H9 (cell line): Measurements from ENCODE around the gene CTH. TPM values are rescaled to one million over a fixed set of nuclear protein-coding genes. Genes with fewer than 3 reads are reported as not detected.

ENCODE experiments used
- DNase-seq: peaks from one replicate; pipeline ENCODE4 v3.0.0-alpha.2; 2017
- H2AFZ ChIP-seq: one replicate; pipeline ENCODE4 v1.6.1; 2013; ENCODE audit warnings: mild to moderate bottlenecking, low read length, control low read depth, moderate library complexity
- H2AK5ac ChIP-seq: 2 replicates; pipeline ENCODE4 v1.6.1; 2013; ENCODE audit warnings: low read length, control low read depth, mixed read lengths; ENCODE audit not compliant: insufficient read length
- H2BK120ac ChIP-seq: one replicate; pipeline ENCODE4 v1.6.1; 2013; ENCODE audit warnings: low read depth, mild to moderate bottlenecking, low read length, control low read depth, inconsistent platforms; ENCODE audit not compliant: poor library complexity, severe bottlenecking
- H2BK12ac ChIP-seq: 2 replicates; pipeline ENCODE4 v1.6.1; 2013; ENCODE audit warnings: low read length, control low read depth, mixed read lengths, low read depth; ENCODE audit not compliant: insufficient read length
- H2BK15ac ChIP-seq: 2 replicates; pipeline ENCODE4 v1.6.1; 2013; ENCODE audit warnings: low read depth, low read length, control low read depth
- H2BK20ac ChIP-seq: one replicate; pipeline ENCODE4 v1.6.1; 2013; ENCODE audit warnings: low read depth, mild to moderate bottlenecking, low read length, control low read depth, inconsistent platforms; ENCODE audit not compliant: poor library complexity, severe bottlenecking
- H2BK5ac ChIP-seq: 2 replicates; pipeline ENCODE4 v1.6.1; 2013; ENCODE audit warnings: low read length, control low read depth, mixed read lengths; ENCODE audit not compliant: insufficient read length
- H3K14ac ChIP-seq: 2 replicates; pipeline ENCODE4 v1.6.1; 2013; ENCODE audit warnings: low read length, control low read depth; ENCODE audit not compliant: insufficient read depth
- H3K18ac ChIP-seq: 2 replicates; pipeline ENCODE4 v1.6.1; 2013; ENCODE audit warnings: low read depth, mild to moderate bottlenecking, mixed read lengths, low read length, control low read depth; ENCODE audit not compliant: insufficient read length
- H3K23ac ChIP-seq: 2 replicates; pipeline ENCODE4 v1.6.1; 2013; ENCODE audit warnings: low read length, control low read depth, mixed read lengths, low read depth; ENCODE audit not compliant: insufficient read length
- H3K23me2 ChIP-seq: 2 replicates; pipeline ENCODE4 v1.6.1; 2013; ENCODE audit warnings: low read depth, mild to moderate bottlenecking, mixed read lengths, low read length, control low read depth; ENCODE audit not compliant: insufficient read length, poor library complexity, severe bottlenecking
- H3K27ac ChIP-seq: 2 replicates; pipeline ENCODE4 v1.5.1; 2013; ENCODE audit warnings: low read length, control low read depth, mixed read lengths, low read depth; ENCODE audit not compliant: insufficient read length
- H3K27me3 ChIP-seq: 2 replicates; pipeline ENCODE4 v1.6.1; 2013; ENCODE audit warnings: low read length, control low read depth, inconsistent platforms; ENCODE audit not compliant: insufficient read depth
- H3K4ac ChIP-seq: 2 replicates; pipeline ENCODE4 v1.6.1; 2013; ENCODE audit warnings: low read depth, mild to moderate bottlenecking, control low read depth, inconsistent platforms, low read length, moderate library complexity
- H3K4me1 ChIP-seq: 2 replicates; pipeline ENCODE4 v1.6.1; 2013; ENCODE audit warnings: low read length, control low read depth, inconsistent platforms; ENCODE audit not compliant: insufficient read depth
- H3K4me2 ChIP-seq: 2 replicates; pipeline ENCODE4 v1.6.1; 2013; ENCODE audit warnings: low read length, control low read depth, mixed read lengths; ENCODE audit not compliant: insufficient read length, insufficient read depth
- H3K56ac ChIP-seq: 2 replicates; pipeline ENCODE4 v1.6.1; 2013; ENCODE audit warnings: low read depth, mild to moderate bottlenecking, mixed read lengths, low read length, control low read depth; ENCODE audit not compliant: insufficient read length
- H3K79me1 ChIP-seq: 2 replicates; pipeline ENCODE4 v1.6.1; 2013; ENCODE audit warnings: low read depth, mild to moderate bottlenecking, moderate library complexity, low read length, control low read depth, inconsistent platforms; ENCODE audit not compliant: insufficient read depth, poor library complexity, severe bottlenecking
- H3K79me2 ChIP-seq: 2 replicates; pipeline ENCODE4 v1.6.1; 2013; ENCODE audit warnings: low read length, control low read depth, inconsistent platforms; ENCODE audit not compliant: insufficient read depth
- H3K9ac ChIP-seq: 2 replicates; pipeline ENCODE4 v1.6.1; 2013; ENCODE audit warnings: low read length, control low read depth, mixed read lengths; ENCODE audit not compliant: insufficient read length; ENCODE audit errors: extremely low read depth
- H3K9me3 ChIP-seq: one replicate; pipeline ENCODE4 v1.6.1; 2013; ENCODE audit warnings: low read depth, low read length, inconsistent platforms; ENCODE audit not compliant: control insufficient read depth
- H3T11ph ChIP-seq: one replicate; pipeline ENCODE4 v1.6.1; 2013; ENCODE audit warnings: mild to moderate bottlenecking, low read length, control low read depth, inconsistent platforms
- H4K20me1 ChIP-seq: one replicate; pipeline ENCODE4 v1.6.1; 2013; ENCODE audit not compliant: control insufficient read depth, insufficient read length, insufficient read depth
- H4K5ac ChIP-seq: 2 replicates; pipeline ENCODE4 v1.6.1; 2013; ENCODE audit warnings: low read depth, mild to moderate bottlenecking, mixed read lengths, low read length, control low read depth; ENCODE audit not compliant: insufficient read length
- H4K8ac ChIP-seq: replicated peaks from 2 replicates; pipeline ENCODE4 v1.6.1; 2013; ENCODE audit warnings: low read length, control low read depth, mixed read lengths, low read depth; ENCODE audit not compliant: insufficient read length
- H4K91ac ChIP-seq: 2 replicates; pipeline ENCODE4 v1.6.1; 2013; ENCODE audit warnings: low read depth, mild to moderate bottlenecking, moderate library complexity, mixed read lengths, low read length, control low read depth; ENCODE audit not compliant: insufficient read length
- H3K27ac Mint-ChIP-seq, 3 experiments: 2 replicates in 2 of 3; 3 replicates in 1 of 3; pipeline ENCODE4 v1.8.0; 2020 to 2021; ENCODE audit warnings: mixed read lengths in 3 of 3, mild to moderate bottlenecking in 1 of 3, moderate library complexity in 1 of 3
- H3K27me3 Mint-ChIP-seq: 2 replicates; pipeline ENCODE4 v1.8.0; 2021; ENCODE audit warnings: low read depth, mild to moderate bottlenecking, moderate library complexity, mixed read lengths
- H3K36me3 Mint-ChIP-seq, 3 experiments: 2 replicates in 2 of 3; 3 replicates in 1 of 3; pipeline ENCODE4 v1.8.0; 2020 to 2021; ENCODE audit warnings: low read depth in 3 of 3, mixed read lengths in 3 of 3; ENCODE audit not compliant: insufficient read depth in 1 of 3
- H3K4me1 Mint-ChIP-seq, 2 experiments: 2 replicates each; pipeline ENCODE4 v1.8.0; 2020; ENCODE audit warnings: mixed read lengths in 2 of 2
- H3K4me3 Mint-ChIP-seq, 2 experiments: 2 replicates in 1 of 2; 3 replicates in 1 of 2; pipeline ENCODE4 v1.8.0; 2020 to 2021; ENCODE audit warnings: mild to moderate bottlenecking in 2 of 2, mixed read lengths in 2 of 2, moderate library complexity in 1 of 2
- H3K9me3 Mint-ChIP-seq, 2 experiments: 2 replicates in 1 of 2; 3 replicates in 1 of 2; pipeline ENCODE4 v1.8.0; 2020; ENCODE audit warnings: mild to moderate bottlenecking in 2 of 2, mixed read lengths in 2 of 2, moderate library complexity in 1 of 2
- WGBS: extraction: QIAGEN DNeasy Blood & Tissue Kit; methylation state at CpG from one replicate; pipeline ENCODE4 v1.1.7; 2013; ENCODE audit warnings: missing lambda C conversion rate, low lambda C conversion rate, mixed read lengths; ENCODE audit not compliant: insufficient read length; ENCODE audit errors: extremely low coverage; 5-methylcytosine and 5-hydroxymethylcytosine counted together
- total RNA-seq: library from RNA; stranded (reverse); gene quantifications from 2 replicates; pipeline ENCODE4 v1.2.1, GENCODE V29; 2021
- TF ChIP-seq, protein P1 (sequence below): fragments of 200-600 bp; sonication (generic); conservative IDR thresholded peaks from 3 replicates; pipeline ENCODE4 v1.8.0; 2021; ENCODE audit warnings: antibody characterized with exemption, mild to moderate bottlenecking

The CTH gene
- total RNA-seq, 1 experiment from 2014 or later = 15.5 TPM

GRCh38 chr1:70427976-70428375 is 16.9 kb downstream of the CTH start:
- H3K56ac ChIP-seq = no peak overlapping the region
- H3K23ac ChIP-seq = no peak overlapping the region
- H3K14ac ChIP-seq = no peak overlapping the region
- H4K91ac ChIP-seq = no peak overlapping the region
- no peak overlapping the region for H4K8ac ChIP-seq
- TF ChIP-seq, protein P1, sequence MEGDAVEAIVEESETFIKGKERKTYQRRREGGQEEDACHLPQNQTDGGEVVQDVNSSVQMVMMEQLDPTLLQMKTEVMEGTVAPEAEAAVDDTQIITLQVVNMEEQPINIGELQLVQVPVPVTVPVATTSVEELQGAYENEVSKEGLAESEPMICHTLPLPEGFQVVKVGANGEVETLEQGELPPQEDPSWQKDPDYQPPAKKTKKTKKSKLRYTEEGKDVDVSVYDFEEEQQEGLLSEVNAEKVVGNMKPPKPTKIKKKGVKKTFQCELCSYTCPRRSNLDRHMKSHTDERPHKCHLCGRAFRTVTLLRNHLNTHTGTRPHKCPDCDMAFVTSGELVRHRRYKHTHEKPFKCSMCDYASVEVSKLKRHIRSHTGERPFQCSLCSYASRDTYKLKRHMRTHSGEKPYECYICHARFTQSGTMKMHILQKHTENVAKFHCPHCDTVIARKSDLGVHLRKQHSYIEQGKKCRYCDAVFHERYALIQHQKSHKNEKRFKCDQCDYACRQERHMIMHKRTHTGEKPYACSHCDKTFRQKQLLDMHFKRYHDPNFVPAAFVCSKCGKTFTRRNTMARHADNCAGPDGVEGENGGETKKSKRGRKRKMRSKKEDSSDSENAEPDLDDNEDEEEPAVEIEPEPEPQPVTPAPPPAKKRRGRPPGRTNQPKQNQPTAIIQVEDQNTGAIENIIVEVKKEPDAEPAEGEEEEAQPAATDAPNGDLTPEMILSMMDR = no peak
- no peak overlapping the region for H3K4me2 ChIP-seq
- H2BK15ac ChIP-seq = no peak overlapping the region
- H3K27me3 Mint-ChIP-seq = no peaks in the 10 kb centered on the region
- WGBS = no CpG with 5 or more reads among the region's 3 CpGs
- H3K27me3 ChIP-seq = no peaks in the 10 kb centered on the region
- no peaks in the 10 kb centered on the region for H3K23me2 ChIP-seq
- H3K27ac ChIP-seq = no peak overlapping the region
- H3K27ac Mint-ChIP-seq = no peak overlapping the region; a peak in 1 of 7 replicates
- no peak overlapping the region for H2AK5ac ChIP-seq
- no peaks in the 10 kb centered on the region for H3K79me2 ChIP-seq
- no peak overlapping the region for H3K18ac ChIP-seq
- no peak overlapping the region for H2BK5ac ChIP-seq
- H2BK20ac ChIP-seq = no peak overlapping the region
- H2AFZ ChIP-seq = no peak overlapping the region
- no peak overlapping the region for H3K4me3 Mint-ChIP-seq
- H2BK120ac ChIP-seq = no peak overlapping the region
- no peak overlapping the region for H3K9ac ChIP-seq
- peaks cover 11 to 21% of the 10 kb centered on the region in 2 experiments for H3K4me1 Mint-ChIP-seq
- H3K9me3 ChIP-seq = no peaks in the 10 kb centered on the region
- peaks cover 4% of the 10 kb centered on the region; the same call in 1 of the 2 replicates for H3K4me1 ChIP-seq
- no peak overlapping the region for H2BK12ac ChIP-seq
- peaks cover 36 to 65% (median 65%) of the 10 kb centered on the region in 3 experiments for H3K36me3 Mint-ChIP-seq
- no peak for DNase-seq
- H3T11ph ChIP-seq = no peak overlapping the region
- H4K5ac ChIP-seq = no peak overlapping the region
- H3K79me1 ChIP-seq = no peaks in the 10 kb centered on the region
- no peak overlapping the region for H3K4ac ChIP-seq
- H3K9me3 Mint-ChIP-seq = no peaks in the 10 kb centered on the region
- H4K20me1 ChIP-seq = no peaks in the 10 kb centered on the region
